GM19238 (cell line): ENCODE measurements around the gene COX5A.
"Not testable (repeated sequence)": the region's sequence is repeated elsewhere in the genome, so short reads cannot be mapped to it uniquely, and the experiment has no call there.

ENCODE experiments used
- DNase-seq: peaks from one replicate; pipeline ENCODE4 v3.0.0; 2011; ENCODE audit warnings: low spot score; ENCODE audit not compliant: insufficient read length

The COX5A gene

DNA sequence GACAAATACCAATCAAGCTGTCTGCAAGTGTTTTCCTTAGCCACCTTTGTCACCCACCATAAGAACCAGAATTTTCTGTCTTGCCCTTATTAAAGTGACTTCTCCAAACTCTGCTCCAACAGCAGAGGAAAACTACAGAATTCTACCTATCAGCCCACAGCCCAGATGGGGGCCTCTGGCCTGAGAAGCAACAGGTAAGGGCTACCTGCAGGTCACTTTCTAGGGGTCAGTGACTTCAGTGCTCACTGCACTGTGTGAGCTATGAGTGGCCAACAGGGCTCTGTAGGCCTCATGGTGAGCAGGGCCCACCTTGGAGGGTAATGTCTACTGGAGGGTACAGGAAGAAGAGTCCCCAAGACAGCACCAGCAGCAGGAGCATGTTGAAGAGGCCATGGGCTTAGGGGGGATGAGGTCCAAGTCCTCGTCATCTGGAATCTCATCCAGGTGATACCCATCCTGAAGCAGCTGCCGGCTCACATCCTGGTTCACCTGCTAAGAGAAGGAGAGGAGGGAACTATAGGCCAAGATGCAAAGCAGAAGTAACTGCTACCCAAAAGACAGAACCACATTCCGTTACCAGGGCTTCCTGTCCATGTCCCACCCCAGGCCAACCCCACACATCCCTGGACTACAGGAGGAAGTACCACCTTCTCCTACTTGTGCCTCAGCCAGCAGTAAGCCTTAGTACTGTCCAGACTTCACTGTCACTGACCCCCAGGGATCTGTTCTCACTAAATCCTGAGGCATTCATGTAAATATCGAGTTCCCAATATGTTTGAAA is 35.4 kb downstream of the COX5A start:
- no peak for DNase-seq

GRCh38 chr15:74901612-74902063 is 36.2 kb downstream of the COX5A start:
- DNase-seq = peak; percentile 60

DNA sequence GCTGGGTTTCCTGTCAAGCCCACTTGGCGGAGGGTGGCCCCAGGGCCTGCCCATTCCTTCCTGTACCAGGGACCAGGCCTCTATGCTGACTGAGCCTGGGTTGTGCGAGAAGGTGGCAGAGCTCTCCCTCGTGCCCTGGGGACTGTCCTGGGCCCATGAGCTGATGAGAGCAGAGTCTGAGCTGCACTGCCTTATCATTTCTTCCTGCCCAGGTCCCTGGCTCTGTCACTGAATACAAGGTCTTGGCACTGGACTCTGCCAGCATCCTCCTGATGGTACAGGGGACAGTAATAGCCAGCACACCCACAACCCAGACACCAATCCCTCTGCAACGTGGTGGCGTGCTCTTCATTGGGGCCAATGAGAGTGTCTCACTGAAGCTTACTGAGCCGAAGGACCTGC is 40.6 kb downstream of the COX5A start:
- DNase-seq = no peak

DNA sequence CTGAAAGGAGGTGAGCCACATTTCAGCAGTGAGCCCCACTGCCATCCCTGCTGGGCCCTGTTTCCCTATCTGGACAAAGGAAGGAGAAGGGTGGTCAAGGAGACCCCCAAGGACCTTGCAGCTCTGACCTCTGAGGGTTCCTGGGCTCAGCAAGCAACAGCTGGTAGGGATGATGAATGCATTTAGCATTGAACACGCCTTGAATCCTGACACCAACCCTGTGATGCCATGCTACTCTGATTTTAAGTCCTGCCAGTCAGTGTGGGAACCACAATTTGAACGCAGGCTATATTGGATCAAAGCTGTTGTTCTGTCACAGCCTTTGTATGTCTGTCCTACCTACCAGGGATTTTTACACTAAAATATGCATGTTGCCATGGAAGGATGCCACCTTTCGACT is 41.6 kb downstream of the COX5A start:
- no peak for DNase-seq

GRCh38 chr15:74895830-74896229 is 42.0 kb downstream of the COX5A start:
- no peak for DNase-seq

- not testable (repeated sequence) for DNase-seq
These were observed 43.5 kb downstream of the COX5A start for GRCh38 chr15:74894383-74894782.

GRCh38 chr15:74893627-74894026 is 44.2 kb downstream of the COX5A start:
- DNase-seq = no peak

- DNase-seq = no peak
These were observed 44.9 kb downstream of the COX5A start for GRCh38 chr15:74892931-74893330.

DNA sequence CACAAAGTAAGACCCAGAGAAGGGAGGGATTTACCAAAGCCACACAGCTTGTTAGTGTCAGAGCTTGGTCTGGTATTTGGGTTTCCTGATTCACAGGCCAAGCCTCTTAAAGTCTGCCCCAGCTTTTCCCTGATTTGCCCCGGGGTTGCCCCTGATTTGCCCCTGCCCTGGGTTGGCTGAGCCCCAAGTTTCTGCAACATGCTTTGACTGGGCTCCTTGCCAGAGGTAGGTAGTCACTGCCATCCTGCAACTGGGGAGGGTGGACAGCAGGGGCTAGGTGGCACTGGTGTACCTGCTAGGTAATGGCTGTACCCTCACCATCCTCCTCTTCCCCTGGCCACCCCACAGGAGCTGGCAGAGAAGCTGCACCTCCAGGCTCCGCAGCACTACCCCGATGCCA is 45.6 kb downstream of the COX5A start:
- DNase-seq = no peak

GRCh38 chr15:74891469-74891868 is 46.4 kb downstream of the COX5A start:
- DNase-seq = no peak

DNA sequence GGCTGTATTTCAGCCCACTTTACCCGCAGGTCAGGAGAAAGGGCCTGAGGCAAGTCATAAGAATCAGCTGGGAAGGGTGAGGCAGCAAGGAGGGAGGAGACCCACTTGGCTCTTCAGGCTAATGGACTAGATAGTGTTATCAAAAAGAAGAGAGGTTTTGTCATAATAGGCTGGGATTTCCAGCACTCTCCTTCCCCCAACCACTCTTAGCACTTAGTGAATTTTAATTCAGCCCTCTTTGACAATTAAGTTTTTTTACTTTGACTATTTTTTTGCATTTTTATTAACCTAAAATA is 47.3 kb downstream of the COX5A start:
- no peak for DNase-seq

DNA sequence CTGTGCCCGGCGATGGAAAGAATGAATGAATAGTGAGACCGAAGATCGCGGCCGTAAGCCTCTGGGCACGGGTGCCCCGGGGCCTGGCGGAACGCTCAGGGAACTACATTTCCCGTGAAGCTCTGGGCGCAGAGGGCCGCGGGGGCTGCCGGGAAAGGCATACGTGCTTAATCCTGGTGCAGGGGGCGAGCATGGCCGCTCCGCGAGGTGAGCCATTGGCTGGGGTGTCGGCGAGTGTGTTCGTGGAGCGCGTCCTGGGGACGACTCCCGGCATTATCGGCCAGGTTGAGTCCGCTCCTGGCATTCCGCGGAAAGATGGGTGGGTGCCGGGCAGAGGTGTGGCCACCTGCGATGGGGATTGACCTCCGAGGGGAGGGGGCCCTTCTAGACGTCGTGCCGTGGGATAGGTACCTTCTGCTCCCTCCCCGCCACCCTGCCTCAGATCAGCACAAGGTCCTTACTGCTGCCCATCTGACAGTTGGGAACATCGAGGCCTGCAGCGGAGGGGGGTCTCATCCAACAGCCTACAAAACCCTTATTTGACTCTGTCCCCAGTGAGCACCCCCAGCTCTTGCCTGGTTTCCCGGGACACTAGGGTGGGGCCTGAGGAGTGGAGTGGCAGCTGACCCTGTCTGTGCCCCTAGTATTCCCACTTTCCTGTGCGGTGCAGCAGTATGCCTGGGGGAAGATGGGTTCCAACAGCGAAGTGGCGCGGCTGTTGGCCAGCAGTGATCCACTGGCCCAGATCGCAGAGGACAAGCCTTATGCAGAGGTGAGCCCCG is 47.8 kb downstream of the COX5A start, which contains the start of gene MPI:
Gene MPI, plus strand, starts transcription at position 160 of the 782 bp plus-strand sequence. Its CDS starts 32 bp downstream, at position 192.
- peak; percentile 97 for DNase-seq

GRCh38 chr15:74889390-74889882 is 48.4 kb downstream of the COX5A start:
- peak; percentile 35 for DNase-seq

DNA sequence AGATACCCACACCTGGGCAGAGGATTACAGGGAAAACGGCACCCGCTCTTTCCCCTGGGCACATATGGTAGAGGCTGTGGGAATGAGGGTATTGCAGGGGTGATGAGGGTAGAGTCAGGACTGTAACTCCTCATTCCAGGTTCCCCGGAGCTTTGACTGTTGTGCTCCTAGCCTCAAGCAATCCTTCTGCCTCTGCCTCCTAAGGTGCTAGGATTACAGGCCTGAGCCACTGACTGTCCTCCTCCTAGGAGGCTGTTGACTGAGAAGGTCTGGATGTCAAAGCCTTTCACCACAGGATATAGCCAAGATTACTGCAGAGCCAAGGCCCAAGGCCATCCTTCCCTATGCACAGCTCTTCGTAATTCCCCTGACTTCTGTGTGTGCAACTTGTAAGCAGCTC is 49.2 kb downstream of the COX5A start:
- no peak for DNase-seq

- not testable (repeated sequence) for DNase-seq
These were observed 50.2 kb downstream of the COX5A start for GRCh38 chr15:74887537-74888193.

DNA sequence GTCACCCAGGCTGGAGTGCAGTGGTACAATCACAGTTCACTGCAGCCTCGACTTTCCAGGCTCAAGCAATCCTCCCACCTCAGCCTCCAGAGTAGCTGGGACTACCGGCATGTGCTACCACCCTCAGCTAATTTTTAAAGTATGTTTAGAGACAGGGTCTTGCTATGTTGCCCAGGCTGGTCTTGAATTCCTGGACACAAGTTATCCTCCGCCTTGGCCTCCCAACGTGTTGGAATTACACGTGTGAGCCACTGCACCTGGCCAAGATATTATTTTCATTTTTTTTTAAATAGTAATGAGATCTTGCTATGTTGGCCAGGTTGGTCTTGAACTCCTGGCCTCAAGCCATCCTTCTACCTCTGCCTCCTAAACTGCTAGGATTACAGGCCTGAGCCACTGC is 52.4 kb downstream of the COX5A start:
- no peak for DNase-seq

- DNase-seq = no peak
These were observed 53.2 kb downstream of the COX5A start for GRCh38 chr15:74884428-74885223.

DNA sequence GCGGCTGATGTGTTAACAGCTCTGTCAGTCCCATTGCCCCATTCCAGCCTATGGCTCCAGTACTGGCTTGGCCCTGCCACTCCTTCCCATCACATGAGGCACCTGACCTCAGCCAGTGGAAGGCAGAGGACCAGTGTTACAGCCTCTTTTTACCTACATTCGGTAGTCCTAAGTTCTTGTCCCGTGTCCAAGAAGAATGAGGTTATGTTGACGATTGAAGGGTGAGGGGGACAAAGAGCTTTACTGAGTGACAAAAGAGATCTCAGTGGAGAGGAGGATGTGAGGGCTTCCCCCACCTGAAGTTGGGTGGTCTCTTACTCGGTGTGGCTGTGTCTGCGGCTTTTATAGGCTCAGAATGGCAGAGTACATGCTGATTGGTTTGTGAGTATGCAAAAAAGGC is 55.3 kb downstream of the COX5A start:
- DNase-seq = no peak

DNA sequence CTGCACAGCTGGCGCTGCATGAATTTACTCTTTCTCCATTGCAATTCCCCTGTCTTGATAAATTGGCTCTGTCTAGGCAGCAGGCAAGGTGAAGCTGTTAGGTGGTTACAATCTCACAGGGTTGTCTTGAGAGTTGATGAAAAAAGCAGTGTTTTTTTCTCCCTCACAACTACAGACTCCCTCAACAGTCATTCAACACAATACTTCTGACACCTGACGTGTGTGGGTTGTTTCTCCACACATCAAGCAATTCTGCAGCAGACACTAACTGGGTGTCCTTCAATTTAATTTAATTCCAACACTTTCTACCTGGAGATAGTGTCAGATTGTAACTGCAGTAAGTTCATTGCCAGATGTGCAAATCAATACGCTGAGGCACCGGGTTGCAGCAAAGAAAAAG is 59.6 kb downstream of the COX5A start:
- no peak for DNase-seq

DNA sequence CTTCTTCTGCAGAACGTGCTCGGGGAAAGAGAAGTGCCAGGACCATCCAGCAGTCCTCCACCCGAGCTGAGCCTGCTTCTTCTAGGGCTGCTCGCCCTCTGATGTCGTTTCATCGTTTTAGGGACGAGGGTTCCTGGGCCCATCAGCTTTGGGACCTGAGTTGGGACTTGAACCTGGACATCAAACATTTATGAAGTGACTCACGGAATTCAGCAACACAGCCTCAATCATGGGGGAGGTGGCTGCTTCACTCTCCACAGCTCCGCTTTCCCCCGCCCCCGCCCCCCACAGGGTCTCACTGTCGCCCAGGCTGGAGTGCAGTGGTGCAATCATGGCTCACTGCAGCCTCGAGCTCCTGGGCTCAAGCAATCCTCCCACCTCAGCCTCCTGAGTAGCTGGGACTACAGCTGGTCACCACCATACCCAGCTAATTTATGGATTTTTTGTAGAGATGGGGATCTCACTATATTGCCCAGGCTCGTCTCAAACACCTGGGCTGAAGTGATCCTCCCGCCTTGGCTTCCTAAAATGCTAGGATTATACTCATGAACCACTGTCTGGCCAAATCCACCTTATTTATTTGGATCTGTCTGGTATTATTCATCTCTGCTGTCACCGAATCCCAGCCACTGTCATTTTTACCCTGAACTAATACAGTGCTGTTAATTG is 64.0 kb downstream of the COX5A start:
- DNase-seq = no peak
